ENCODE data around the gene MDC1.

MDC1 gene

GRCh38 chr6:30730601-30731435 is 13.7 kb upstream of the MDC1 start (continued):
- TF ChIP-seq CTCF (tag by site-specific recombination; IDR thresholded peaks at IDR 0.05), result peak; percentile 91
- TF ChIP-seq ZNF549 (tag by site-specific recombination; IDR thresholded peaks at IDR 0.05), result no peak
- peak; percentile 94 for TF ChIP-seq ZIC2 (tag by site-specific recombination; IDR thresholded peaks at IDR 0.05)
- peak; percentile 41; the same call in 1 of the 2 replicates for TF ChIP-seq ZNF391 (tag by site-specific recombination; IDR thresholded peaks at IDR 0.05; ENCODE audit: borderline replicate concordance, low read depth)
- peak; percentile 50; the same call in 1 of the 2 replicates for TF ChIP-seq GLIS1 (tag by site-specific recombination; IDR thresholded peaks at IDR 0.05)
- peak; percentile 71; the same call in 1 of the 2 replicates for TF ChIP-seq ZNF610 (tag by site-specific recombination; IDR thresholded peaks at IDR 0.05; ENCODE audit: borderline replicate concordance)
- TF ChIP-seq ZNF548 (tag by site-specific recombination; IDR thresholded peaks at IDR 0.05), result no peak
- peak; percentile 45; the same call in 1 of the 2 replicates for TF ChIP-seq WT1 (tag by site-specific recombination; IDR thresholded peaks at IDR 0.05)
- TF ChIP-seq OVOL3 (tag by site-specific recombination; IDR thresholded peaks at IDR 0.05), result no peak
- TF ChIP-seq MEIS1 (CRISPR knock-in tag; IDR thresholded peaks at IDR 0.05; ENCODE audit: borderline replicate concordance), result no peak
- no peak for TF ChIP-seq ZNF645 (tag by site-specific recombination; IDR thresholded peaks at IDR 0.05)
- peak; percentile 19 for TF ChIP-seq ZBTB26 (tag by site-specific recombination; optimal IDR thresholded peaks at IDR 0.05)
- TF ChIP-seq SCRT2 (tag by site-specific recombination; IDR thresholded peaks at IDR 0.05), result peak; percentile 80
- TF ChIP-seq ZXDB (tag by site-specific recombination; IDR thresholded peaks at IDR 0.05), result peak; percentile 39; the same call in 1 of the 2 replicates
- no peak for TF ChIP-seq EGR2 (tag by site-specific recombination; IDR thresholded peaks at IDR 0.05; ENCODE audit: low read depth)
- peak; percentile 87 for TF ChIP-seq ZNF654 (tag by site-specific recombination; IDR thresholded peaks at IDR 0.05; ENCODE audit: low read depth)
- peak; percentile 50; the same call in 1 of the 2 replicates for TF ChIP-seq KLF17 (tag by site-specific recombination; IDR thresholded peaks at IDR 0.05)
- TF ChIP-seq ZBTB20 (tag by site-specific recombination; IDR thresholded peaks at IDR 0.05), result peak; percentile 78
- no peak for TF ChIP-seq ZNF473 (tag by site-specific recombination; IDR thresholded peaks at IDR 0.05)
- no peak for TF ChIP-seq MYNN (tag by site-specific recombination; IDR thresholded peaks at IDR 0.05; ENCODE audit: borderline replicate concordance)
- peak; percentile 53; the same call in 1 of the 2 replicates for TF ChIP-seq ZNF692 (tag by site-specific recombination; IDR thresholded peaks at IDR 0.05)
- TF ChIP-seq ZNF10 (tag by site-specific recombination; IDR thresholded peaks at IDR 0.05), result peak; percentile 89
- TF ChIP-seq ZBTB17 (tag by site-specific recombination; IDR thresholded peaks at IDR 0.05), result peak; percentile 93
- no peak for TF ChIP-seq ZNF791 (tag by site-specific recombination; IDR thresholded peaks at IDR 0.05)
- TF ChIP-seq ZNF660 (tag by site-specific recombination; IDR thresholded peaks at IDR 0.05), result peak; percentile 35; the same call in 1 of the 2 replicates
- peak; percentile 50 for TF ChIP-seq KLF8 (tag by site-specific recombination; IDR thresholded peaks at IDR 0.05)
- TF ChIP-seq ZNF16 (tag by site-specific recombination; IDR thresholded peaks at IDR 0.05; ENCODE audit: low read depth), result no peak
- TF ChIP-seq KLF1 (tag by site-specific recombination; IDR thresholded peaks at IDR 0.05), result 0 out of 2 replicates have a peak, but pooled peaks have one; percentile 12
- TF ChIP-seq SALL2 (tag by site-specific recombination; IDR thresholded peaks at IDR 0.05; ENCODE audit: borderline replicate concordance), result no peak
- no peak for TF ChIP-seq HOXD13 (CRISPR knock-in tag; IDR thresholded peaks at IDR 0.05; ENCODE audit: borderline replicate concordance)
- 0 out of 2 replicates have a peak, but pooled peaks have one; percentile 35 for TF ChIP-seq BCL11A (tag by site-specific recombination; IDR thresholded peaks at IDR 0.05; ENCODE audit: low read depth)
- TF ChIP-seq SETDB1 (IDR thresholded peaks at IDR 0.05; ENCODE audit: insufficient read length, low read length), result no peak
- peak; percentile 90 for TF ChIP-seq IKZF3 (tag by site-specific recombination; IDR thresholded peaks at IDR 0.05)
- TF ChIP-seq OSR2 (tag by site-specific recombination; IDR thresholded peaks at IDR 0.05), result peak; percentile 97
- no peak for TF ChIP-seq ZNF621 (tag by site-specific recombination; IDR thresholded peaks at IDR 0.05)
